Vagina (tissue), 2 donors: ENCODE results near the gene GRIPAP1. TPM values are rescaled to one million over a fixed set of nuclear protein-coding genes. Genes with fewer than 3 reads are reported as not detected.

Source experiments
- DNase-seq, 2 donors: peaks; one replicate each; pipeline ENCODE4 v3.0.0-alpha.2; 2017; ENCODE audit errors: extremely low spot score in 2 of 2
- H3K27ac ChIP-seq: fragments of 200-600 bp; sonication (generic); one replicate; pipeline ENCODE4 v1.5.1; 2019
- H3K27me3 ChIP-seq: fragments of 200-600 bp; sonication (generic); one replicate; pipeline ENCODE4 v1.5.1; 2019
- H3K36me3 ChIP-seq, 2 donors: fragments of 200-600 bp; sonication (generic); one replicate each; pipeline ENCODE4 v1.5.1; 2017 to 2019
- H3K4me1 ChIP-seq: fragments of 200-600 bp; sonication (generic); one replicate; pipeline ENCODE4 v1.5.1; 2019
- H3K4me3 ChIP-seq, 2 donors: fragments of 200-600 bp; sonication (generic); 1 replicate in 1 of 2; 2 replicates in 1 of 2; pipeline ENCODE4 v1.5.1; 2016 to 2019
- H3K9me3 ChIP-seq: fragments of 200-600 bp; sonication (generic); one replicate; pipeline ENCODE4 v1.5.1; 2019
- CTCF ChIP-seq, 3 experiments: fragments of 450-650 bp in 2 of 3; fragments of 200-600 bp in 1 of 3; sonication (generic) in 1 of 3; IDR thresholded peaks; one replicate each; pipeline ENCODE4 v1.5.1; 2017 to 2019; ENCODE audit warnings: antibody characterized with exemption in 3 of 3, mild to moderate bottlenecking in 2 of 3, moderate library complexity in 2 of 3
- POLR2A ChIP-seq, 2 donors: fragments of 450-650 bp; IDR thresholded peaks; one replicate each; pipeline ENCODE4 v1.6.1; 2017; ENCODE audit warnings: antibody characterized with exemption in 2 of 2, mild to moderate bottlenecking in 2 of 2, moderate library complexity in 2 of 2
- POLR2AphosphoS5 ChIP-seq, 2 donors: sonication (generic); formaldehyde crosslinking; IDR thresholded peaks; one replicate each; pipeline ENCODE4 v1.9.0; 2017; ENCODE audit warnings: antibody characterized with exemption in 2 of 2, mild to moderate bottlenecking in 2 of 2, low read depth in 1 of 2; ENCODE audit not compliant: insufficient read depth in 1 of 2
- intact Hi-C: fragments of 100-400 bp; cut with DNase I; formaldehyde crosslinking; loops from one replicate; pipeline ENCODE4 v1.15.1; 2023
- total RNA-seq: library from RNA; depleted of rRNA; stranded (reverse); fragments of >200 nt; gene quantifications from one replicate; pipeline ENCODE4 v1.2.3, GENCODE V29; 2016

GRIPAP1 gene
- total RNA-seq, 1 donor from 2014 or later = 27.5 TPM

GRCh38 chrX:48997455-48997854 lies 4.6 kb downstream of the GRIPAP1 start:
- TF ChIP-seq POLR2A (IDR thresholded peaks at IDR 0.05) (no peak), CTCF (IDR thresholded peaks at IDR 0.05) (no peak), POLR2AphosphoS5 (IDR thresholded peaks at IDR 0.05; ENCODE audit: insufficient read depth in 1 of 2, low read depth in 1 of 2) (no peak)

GRCh38 chrX:48996969-48997368 lies 5.1 kb downstream of the GRIPAP1 start:
- peaks cover 0 to 11% of the 10 kb centered on the region in 2 donors for H3K36me3 ChIP-seq

More at GRCh38 chrX:48997455-48997854, 4.6 kb downstream of the GRIPAP1 start:
- no peak for DNase-seq
- Histone ChIP-seq H3K27me3 (no peaks in the 10 kb centered on the region), H3K4me1 (peaks cover 19% of the 10 kb centered on the region), H3K4me3 (no peak overlapping the region), H3K36me3 (peaks cover 0 to 11% of the 10 kb centered on the region in 2 donors), H3K27ac (no peak overlapping the region), H3K9me3 (no peaks in the 10 kb centered on the region)
- intact Hi-C loops = loop anchor here (10.0 kb wide), 1 partner anchor 1323 kb away; no protein-coding TSS in a partner anchor

GRCh38 chrX:48992341-48992740 lies 9.7 kb downstream of the GRIPAP1 start:
- Histone ChIP-seq H3K4me3 (no peak overlapping the region), H3K4me1 (no peaks in the 10 kb centered on the region), H3K27ac (no peak overlapping the region), H3K27me3 (no peaks in the 10 kb centered on the region), H3K36me3 (peaks cover 0 to 6% of the 10 kb centered on the region in 2 donors), H3K9me3 (no peaks in the 10 kb centered on the region)
- TF ChIP-seq POLR2AphosphoS5 (IDR thresholded peaks at IDR 0.05; ENCODE audit: insufficient read depth in 1 of 2, low read depth in 1 of 2) (no peak), POLR2A (IDR thresholded peaks at IDR 0.05) (no peak), CTCF (IDR thresholded peaks at IDR 0.05) (no peak)
- no peak for DNase-seq
- intact Hi-C loops = loop anchor here (10.0 kb wide), 1 partner anchor 1318 kb away; no protein-coding TSS in a partner anchor

More at GRCh38 chrX:48996969-48997368, 5.1 kb downstream of the GRIPAP1 start:
- Histone ChIP-seq H3K27ac (no peak overlapping the region), H3K9me3 (no peaks in the 10 kb centered on the region), H3K4me3 (no peak overlapping the region), H3K27me3 (no peaks in the 10 kb centered on the region), H3K4me1 (peaks cover 19% of the 10 kb centered on the region)
- intact Hi-C loops = loop anchor here (10.0 kb wide), 1 partner anchor 1322 kb away; no protein-coding TSS in a partner anchor
- no peak for DNase-seq
- no peak for TF ChIP-seq POLR2AphosphoS5 (IDR thresholded peaks at IDR 0.05; ENCODE audit: insufficient read depth in 1 of 2, low read depth in 1 of 2)
- no peak for TF ChIP-seq CTCF (IDR thresholded peaks at IDR 0.05)
- no peak for TF ChIP-seq POLR2A (IDR thresholded peaks at IDR 0.05)

GRCh38 chrX:48989483-48989882 lies 12.6 kb downstream of the GRIPAP1 start:
- peaks cover 0 to 17% of the 10 kb centered on the region in 2 donors for H3K36me3 ChIP-seq
- no peaks in the 10 kb centered on the region for H3K4me1 ChIP-seq
- intact Hi-C loops = no loop called here
- no peaks in the 10 kb centered on the region for H3K9me3 ChIP-seq
- no peak overlapping the region for H3K4me3 ChIP-seq
- no peak for TF ChIP-seq POLR2AphosphoS5 (IDR thresholded peaks at IDR 0.05; ENCODE audit: insufficient read depth in 1 of 2, low read depth in 1 of 2)
- no peak for TF ChIP-seq POLR2A (IDR thresholded peaks at IDR 0.05)
- no peak for TF ChIP-seq CTCF (IDR thresholded peaks at IDR 0.05)
- no peaks in the 10 kb centered on the region for H3K27me3 ChIP-seq
- no peak overlapping the region for H3K27ac ChIP-seq
- no peak for DNase-seq

- Histone ChIP-seq H3K27me3 (no peaks in the 10 kb centered on the region), H3K36me3 (peaks cover 0 to 28% of the 10 kb centered on the region in 2 donors), H3K9me3 (no peaks in the 10 kb centered on the region), H3K4me3 (no peak overlapping the region), H3K27ac (no peak overlapping the region), H3K4me1 (no peaks in the 10 kb centered on the region)
- no peak for DNase-seq
- TF ChIP-seq CTCF (IDR thresholded peaks at IDR 0.05) (no peak), POLR2A (IDR thresholded peaks at IDR 0.05) (no peak), POLR2AphosphoS5 (IDR thresholded peaks at IDR 0.05; ENCODE audit: insufficient read depth in 1 of 2, low read depth in 1 of 2) (no peak)
- intact Hi-C loops = no loop called here
These were observed 18.2 kb downstream of the GRIPAP1 start for GRCh38 chrX:48983896-48984295.
